ENCODE results near the gene SNAP91. TPM values are rescaled to one million over a fixed set of nuclear protein-coding genes. Genes with fewer than 3 reads are reported as not detected.
"Not testable (repeated sequence)": the region's sequence is repeated elsewhere in the genome, so short reads cannot be mapped to it uniquely, and the experiment has no call there.

The SNAP91 gene
- total RNA-seq, 1 donor from 2014 or later: 3.4 TPM

DNA sequence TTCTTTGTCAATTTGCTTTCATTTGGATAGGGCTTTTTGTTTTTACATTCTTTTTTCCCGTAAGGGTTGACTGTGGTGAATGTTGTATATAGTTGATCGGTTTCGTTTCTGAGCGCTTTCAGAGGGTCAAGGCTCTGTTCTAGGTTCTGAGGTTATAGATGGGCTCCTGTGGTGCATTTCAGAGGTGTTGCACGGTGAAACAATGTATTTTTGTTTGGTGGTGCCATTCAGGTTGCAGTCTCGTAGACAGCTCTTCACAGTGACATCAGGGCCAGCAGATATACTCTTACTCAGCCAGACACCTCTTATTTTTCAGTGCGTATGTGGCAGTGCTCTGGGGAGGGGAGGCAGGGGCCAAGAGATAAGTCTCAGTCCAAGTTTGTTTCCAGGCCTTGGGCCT lies 72.1 kb downstream of the SNAP91 start:
- H3K79me2 ChIP-seq (ENCODE audit: low read depth): no peaks in the 10 kb centered on the region
- H4K20me1 ChIP-seq (ENCODE audit: low read depth): no peaks in the 10 kb centered on the region
- no peak for TF ChIP-seq EZH2 (IDR thresholded peaks at IDR 0.05)
- no peak for TF ChIP-seq EZH2phosphoT487 (IDR thresholded peaks at IDR 0.05)
- TF ChIP-seq, protein P1, sequence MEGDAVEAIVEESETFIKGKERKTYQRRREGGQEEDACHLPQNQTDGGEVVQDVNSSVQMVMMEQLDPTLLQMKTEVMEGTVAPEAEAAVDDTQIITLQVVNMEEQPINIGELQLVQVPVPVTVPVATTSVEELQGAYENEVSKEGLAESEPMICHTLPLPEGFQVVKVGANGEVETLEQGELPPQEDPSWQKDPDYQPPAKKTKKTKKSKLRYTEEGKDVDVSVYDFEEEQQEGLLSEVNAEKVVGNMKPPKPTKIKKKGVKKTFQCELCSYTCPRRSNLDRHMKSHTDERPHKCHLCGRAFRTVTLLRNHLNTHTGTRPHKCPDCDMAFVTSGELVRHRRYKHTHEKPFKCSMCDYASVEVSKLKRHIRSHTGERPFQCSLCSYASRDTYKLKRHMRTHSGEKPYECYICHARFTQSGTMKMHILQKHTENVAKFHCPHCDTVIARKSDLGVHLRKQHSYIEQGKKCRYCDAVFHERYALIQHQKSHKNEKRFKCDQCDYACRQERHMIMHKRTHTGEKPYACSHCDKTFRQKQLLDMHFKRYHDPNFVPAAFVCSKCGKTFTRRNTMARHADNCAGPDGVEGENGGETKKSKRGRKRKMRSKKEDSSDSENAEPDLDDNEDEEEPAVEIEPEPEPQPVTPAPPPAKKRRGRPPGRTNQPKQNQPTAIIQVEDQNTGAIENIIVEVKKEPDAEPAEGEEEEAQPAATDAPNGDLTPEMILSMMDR (IDR thresholded peaks at IDR 0.05): no peak
- H3K4me2 ChIP-seq: no peak overlapping the region
- Mint-ChIP-seq H3K9me3 (no peaks in the 10 kb centered on the region), H3K27ac (no peak overlapping the region), H3K27me3 (ENCODE audit: insufficient read depth, low read depth) (peaks cover 2% of the 10 kb centered on the region), H3K36me3 (no peaks in the 10 kb centered on the region), H3K4me1 (no peaks in the 10 kb centered on the region), H3K4me3 (no peak overlapping the region)
- H3K27me3 ChIP-seq: no peaks in the 10 kb centered on the region
- H3K9me3 ChIP-seq (ENCODE audit: low read depth): no peaks in the 10 kb centered on the region
- no peaks in the 10 kb centered on the region for H3K4me1 ChIP-seq
- no peak overlapping the region for H3K9ac ChIP-seq
- H3K4me3 ChIP-seq: no peak overlapping the region
- H2AFZ ChIP-seq (replicated peaks): no peak overlapping the region
- no peaks in the 10 kb centered on the region for H3K36me3 ChIP-seq
- no peaks in the 10 kb centered on the region for H3F3A ChIP-seq (ENCODE audit: low read depth)
- no peak for DNase-seq (ENCODE audit: low spot score)
- H3K27ac ChIP-seq: no peak overlapping the region

DNA sequence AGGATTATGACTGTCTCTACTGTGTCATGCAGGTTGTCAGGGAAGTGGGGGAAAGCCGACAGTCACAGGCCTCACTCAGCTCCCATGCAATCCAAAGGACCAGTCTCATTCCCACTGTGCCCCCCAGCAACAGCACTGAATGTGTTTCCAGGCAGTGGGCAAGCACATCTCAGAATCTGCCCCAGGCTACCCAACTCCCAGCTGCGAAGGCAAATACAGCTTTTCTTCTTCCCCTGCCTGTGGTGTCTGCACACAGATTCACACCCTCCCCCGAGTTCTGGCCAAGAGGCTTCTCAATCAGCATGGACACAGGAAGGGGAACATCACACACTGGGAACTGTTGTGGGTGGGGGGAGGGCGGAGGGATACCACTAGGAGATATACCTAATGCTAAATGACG lies 75.3 kb downstream of the SNAP91 start:
- Histone ChIP-seq H3K9me3 (ENCODE audit: low read depth) (no peaks in the 10 kb centered on the region), H3K27me3 (no peaks in the 10 kb centered on the region), H3K79me2 (ENCODE audit: low read depth) (no peaks in the 10 kb centered on the region), H3K4me2 (no peak overlapping the region), H3K4me3 (no peak overlapping the region), H3K4me1 (no peaks in the 10 kb centered on the region), H4K20me1 (ENCODE audit: low read depth) (no peaks in the 10 kb centered on the region), H3K27ac (no peak overlapping the region), H3K36me3 (no peaks in the 10 kb centered on the region), H3K9ac (no peak overlapping the region), H2AFZ (replicated peaks) (no peak overlapping the region), H3F3A (ENCODE audit: low read depth) (no peaks in the 10 kb centered on the region)
- H3K4me3 Mint-ChIP-seq: no peak overlapping the region
- no peaks in the 10 kb centered on the region for H3K9me3 Mint-ChIP-seq
- TF ChIP-seq, protein P1 (IDR thresholded peaks at IDR 0.05): no peak
- H3K4me1 Mint-ChIP-seq: no peaks in the 10 kb centered on the region
- peaks cover 2% of the 10 kb centered on the region for H3K27me3 Mint-ChIP-seq (ENCODE audit: insufficient read depth, low read depth)
- no peak for DNase-seq (ENCODE audit: low spot score)
- no peak overlapping the region for H3K27ac Mint-ChIP-seq
- no peaks in the 10 kb centered on the region for H3K36me3 Mint-ChIP-seq

DNA sequence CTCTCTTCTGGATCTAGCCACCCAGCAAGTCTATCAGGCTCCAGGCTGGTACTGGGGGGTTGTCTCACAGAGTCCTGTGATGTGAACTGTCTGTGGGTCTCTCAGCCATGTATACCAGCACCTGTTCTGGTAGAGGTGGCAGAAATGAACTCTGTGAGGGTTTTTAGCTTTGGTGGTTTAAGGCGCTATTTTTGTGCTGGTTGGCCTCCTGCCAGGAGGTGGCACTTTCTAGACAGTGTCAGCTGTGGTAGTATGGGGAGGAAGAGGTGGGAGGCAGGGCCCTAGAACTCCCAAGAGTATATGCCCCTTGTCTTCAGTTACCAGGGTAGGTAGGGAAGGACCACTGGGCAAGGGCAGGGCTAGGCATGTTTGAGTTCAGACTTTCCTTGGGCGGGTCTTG lies 75.8 kb downstream of the SNAP91 start:
- Mint-ChIP-seq H3K4me1 (no peaks in the 10 kb centered on the region), H3K9me3 (no peaks in the 10 kb centered on the region), H3K27ac (no peak overlapping the region), H3K27me3 (ENCODE audit: insufficient read depth, low read depth) (peaks cover 2% of the 10 kb centered on the region), H3K36me3 (no peaks in the 10 kb centered on the region), H3K4me3 (no peak overlapping the region)
- Histone ChIP-seq H3K27ac (no peak overlapping the region), H3K36me3 (no peaks in the 10 kb centered on the region), H3K4me2 (no peak overlapping the region), H3K9me3 (ENCODE audit: low read depth) (no peaks in the 10 kb centered on the region), H3K4me1 (no peaks in the 10 kb centered on the region), H3K27me3 (no peaks in the 10 kb centered on the region), H3F3A (ENCODE audit: low read depth) (no peaks in the 10 kb centered on the region), H2AFZ (replicated peaks) (no peak overlapping the region), H3K9ac (no peak overlapping the region), H4K20me1 (ENCODE audit: low read depth) (no peaks in the 10 kb centered on the region), H3K4me3 (no peak overlapping the region), H3K79me2 (ENCODE audit: low read depth) (no peaks in the 10 kb centered on the region)
- TF ChIP-seq, protein P1 (IDR thresholded peaks at IDR 0.05): no peak
- TF ChIP-seq EZH2phosphoT487 (IDR thresholded peaks at IDR 0.05): no peak
- TF ChIP-seq EZH2 (IDR thresholded peaks at IDR 0.05): no peak
- DNase-seq (ENCODE audit: low spot score): no peak

DNA sequence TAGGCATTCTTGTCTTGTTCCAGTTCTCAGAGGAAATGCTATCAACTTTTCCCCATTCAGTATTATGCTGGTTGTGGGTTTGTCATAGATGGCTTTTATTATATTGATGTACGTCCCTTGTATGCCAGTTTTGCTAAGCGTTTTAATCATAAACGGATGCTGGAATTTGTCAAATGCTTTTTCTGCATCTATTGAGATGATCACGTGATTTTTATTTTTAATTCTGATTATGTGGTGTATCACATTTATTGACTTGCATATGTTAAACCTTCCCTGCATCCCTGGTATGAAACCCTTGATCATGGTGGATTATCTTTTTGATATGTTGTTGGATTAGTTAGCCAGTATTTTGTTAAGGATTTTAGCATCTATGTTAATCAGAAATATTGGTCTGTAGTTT lies 79.0 kb downstream of the SNAP91 start:
- not testable (repeated sequence) for H3K9ac ChIP-seq; H3K4me3 Mint-ChIP-seq; DNase-seq (ENCODE audit: low spot score); H3K27me3 Mint-ChIP-seq (ENCODE audit: insufficient read depth, low read depth); H3K79me2 ChIP-seq (ENCODE audit: low read depth); H3K27me3 ChIP-seq; H3F3A ChIP-seq (ENCODE audit: low read depth); H3K36me3 ChIP-seq; H3K4me1 ChIP-seq; H3K4me1 Mint-ChIP-seq; H3K27ac Mint-ChIP-seq; H3K9me3 ChIP-seq (ENCODE audit: low read depth); H3K27ac ChIP-seq; H2AFZ ChIP-seq (replicated peaks); H4K20me1 ChIP-seq (ENCODE audit: low read depth); H3K9me3 Mint-ChIP-seq; H3K36me3 Mint-ChIP-seq; H3K4me3 ChIP-seq; H3K4me2 ChIP-seq

Data from neural progenitor cell (in vitro differentiated cells).